GM12873 (cell line): ENCODE measurements around the gene ARRB1.

ENCODE experiments used
- TF ChIP-seq, protein P1 (sequence below): IDR thresholded peaks from 2 replicates; pipeline ENCODE4 v1.5.1; 2012; ENCODE audit warnings: low read depth, mild to moderate bottlenecking, moderate library complexity, low read length, control low read depth; ENCODE audit not compliant: insufficient read depth; ENCODE audit errors: missing control alignments

The ARRB1 gene

DNA sequence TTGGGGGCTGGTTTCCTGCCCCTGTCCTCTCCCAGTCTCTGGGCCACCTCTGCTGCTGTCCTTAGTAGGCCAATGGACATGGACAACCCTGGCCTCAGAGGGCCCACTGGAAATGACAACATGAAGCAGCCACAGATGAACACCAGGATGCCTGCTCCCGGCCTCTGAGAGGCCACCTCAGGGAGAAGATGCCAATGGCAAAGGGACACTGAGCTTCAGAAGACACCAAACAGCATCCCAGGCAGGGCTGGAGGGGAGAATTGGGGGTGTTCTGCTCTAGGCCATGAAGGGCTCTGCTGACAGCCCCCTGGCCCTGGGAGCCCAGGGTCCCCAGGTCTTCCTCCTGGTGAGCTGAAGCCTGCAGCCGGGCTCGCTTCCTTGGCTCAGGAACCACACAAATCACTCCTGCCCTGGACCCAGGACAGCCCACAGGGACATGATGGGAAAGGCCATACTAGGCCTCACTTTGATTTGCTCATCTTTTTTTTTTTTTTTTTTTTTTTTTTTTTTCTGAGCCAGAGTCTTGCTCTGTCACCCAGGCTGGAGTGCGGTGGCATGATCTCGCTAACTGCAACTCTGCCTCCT lies 65.6 kb downstream of the ARRB1 start:
- TF ChIP-seq, protein P1, sequence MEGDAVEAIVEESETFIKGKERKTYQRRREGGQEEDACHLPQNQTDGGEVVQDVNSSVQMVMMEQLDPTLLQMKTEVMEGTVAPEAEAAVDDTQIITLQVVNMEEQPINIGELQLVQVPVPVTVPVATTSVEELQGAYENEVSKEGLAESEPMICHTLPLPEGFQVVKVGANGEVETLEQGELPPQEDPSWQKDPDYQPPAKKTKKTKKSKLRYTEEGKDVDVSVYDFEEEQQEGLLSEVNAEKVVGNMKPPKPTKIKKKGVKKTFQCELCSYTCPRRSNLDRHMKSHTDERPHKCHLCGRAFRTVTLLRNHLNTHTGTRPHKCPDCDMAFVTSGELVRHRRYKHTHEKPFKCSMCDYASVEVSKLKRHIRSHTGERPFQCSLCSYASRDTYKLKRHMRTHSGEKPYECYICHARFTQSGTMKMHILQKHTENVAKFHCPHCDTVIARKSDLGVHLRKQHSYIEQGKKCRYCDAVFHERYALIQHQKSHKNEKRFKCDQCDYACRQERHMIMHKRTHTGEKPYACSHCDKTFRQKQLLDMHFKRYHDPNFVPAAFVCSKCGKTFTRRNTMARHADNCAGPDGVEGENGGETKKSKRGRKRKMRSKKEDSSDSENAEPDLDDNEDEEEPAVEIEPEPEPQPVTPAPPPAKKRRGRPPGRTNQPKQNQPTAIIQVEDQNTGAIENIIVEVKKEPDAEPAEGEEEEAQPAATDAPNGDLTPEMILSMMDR: no peak

DNA sequence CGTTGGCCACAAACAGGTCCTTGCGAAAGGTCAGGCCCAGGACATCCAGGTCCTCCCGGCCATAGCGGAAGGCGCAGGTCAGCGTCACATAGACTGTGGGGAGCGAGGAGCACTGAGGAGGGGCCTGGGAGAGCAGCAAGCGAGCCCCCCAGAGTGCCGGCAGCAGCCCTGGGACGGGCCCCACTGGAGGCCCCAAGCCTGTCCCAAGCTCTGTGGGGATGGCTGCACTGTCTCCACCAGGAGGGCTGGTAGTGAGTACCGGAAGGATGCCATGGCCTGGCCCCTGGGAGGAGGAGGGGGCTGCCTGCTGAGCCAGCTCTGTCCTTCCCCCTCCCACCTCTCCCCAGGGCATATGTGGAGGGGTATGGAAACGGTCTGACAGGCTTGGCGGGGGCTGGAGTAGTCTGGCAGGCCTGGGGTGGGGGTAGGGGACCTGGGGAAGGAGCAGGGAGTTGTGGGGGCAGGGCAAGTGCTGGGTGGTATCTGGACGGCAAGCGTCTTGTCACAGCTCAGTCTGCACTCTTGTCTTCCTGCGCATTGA lies 68.0 kb downstream of the ARRB1 start:
- TF ChIP-seq, protein P1: no peak

DNA sequence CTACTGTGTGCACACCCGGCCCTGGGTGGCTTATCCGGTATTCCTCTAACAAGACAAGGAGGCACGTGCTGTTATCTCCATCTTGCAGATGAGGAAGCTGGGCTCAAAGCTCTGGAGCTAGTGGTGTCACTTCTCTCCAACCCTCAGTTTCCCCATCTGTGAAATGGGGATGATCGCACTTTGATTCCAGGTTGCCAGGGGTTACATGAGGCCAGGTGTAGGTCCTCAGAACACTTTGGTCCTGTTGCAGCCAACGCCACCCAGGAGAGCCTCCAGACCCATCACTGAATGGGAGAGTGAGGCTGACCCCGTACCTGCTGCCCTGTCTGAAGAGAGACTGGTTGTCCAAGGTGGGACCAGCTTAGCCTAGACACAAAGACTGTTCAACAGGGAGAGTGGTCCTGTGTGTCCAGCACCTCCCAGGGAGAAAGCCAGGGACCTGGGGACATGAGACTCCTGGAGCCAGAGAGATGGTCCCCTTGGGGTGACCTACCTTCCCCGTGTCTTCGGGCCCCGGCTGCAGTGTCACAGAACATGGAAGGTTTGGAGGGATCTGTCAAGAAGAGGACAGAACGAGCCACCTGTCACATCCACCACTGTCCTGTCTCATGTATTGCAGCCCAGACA lies 69.9 kb downstream of the ARRB1 start:
- TF ChIP-seq, protein P1: no peak

DNA sequence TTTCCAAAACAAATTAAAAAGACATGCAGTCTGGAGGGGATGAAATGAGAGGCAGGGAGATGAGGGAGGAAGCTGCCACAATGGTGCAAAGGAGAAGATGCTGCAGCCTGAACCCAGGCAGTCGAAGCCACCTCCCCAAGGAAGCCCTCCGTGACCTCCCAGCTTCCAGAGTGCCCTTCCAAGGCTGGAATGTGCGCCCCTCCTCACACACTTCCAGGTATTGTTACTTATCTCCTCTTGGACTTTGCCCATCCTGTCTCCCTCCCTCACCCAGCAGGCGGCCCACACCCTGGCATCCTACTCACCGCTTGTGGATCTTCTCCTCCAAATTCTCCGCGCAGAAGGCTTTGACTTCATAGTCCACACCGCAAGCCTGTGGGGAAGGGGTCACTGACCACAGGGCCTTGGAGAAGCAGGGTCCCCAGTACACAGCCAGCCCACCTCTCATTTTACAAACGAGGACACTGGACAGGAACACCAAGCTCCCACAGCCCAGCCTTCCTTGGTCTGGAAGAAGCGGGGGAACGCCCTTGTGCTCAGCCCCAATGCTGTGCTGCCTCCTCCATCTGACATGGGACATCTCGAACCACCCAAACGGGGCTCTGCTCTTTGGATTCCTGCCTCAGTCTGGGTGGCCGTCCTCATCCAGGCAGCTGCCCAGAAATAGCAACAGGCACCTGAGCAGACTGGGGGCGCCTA lies 70.5 kb downstream of the ARRB1 start:
- TF ChIP-seq, protein P1: no peak

DNA sequence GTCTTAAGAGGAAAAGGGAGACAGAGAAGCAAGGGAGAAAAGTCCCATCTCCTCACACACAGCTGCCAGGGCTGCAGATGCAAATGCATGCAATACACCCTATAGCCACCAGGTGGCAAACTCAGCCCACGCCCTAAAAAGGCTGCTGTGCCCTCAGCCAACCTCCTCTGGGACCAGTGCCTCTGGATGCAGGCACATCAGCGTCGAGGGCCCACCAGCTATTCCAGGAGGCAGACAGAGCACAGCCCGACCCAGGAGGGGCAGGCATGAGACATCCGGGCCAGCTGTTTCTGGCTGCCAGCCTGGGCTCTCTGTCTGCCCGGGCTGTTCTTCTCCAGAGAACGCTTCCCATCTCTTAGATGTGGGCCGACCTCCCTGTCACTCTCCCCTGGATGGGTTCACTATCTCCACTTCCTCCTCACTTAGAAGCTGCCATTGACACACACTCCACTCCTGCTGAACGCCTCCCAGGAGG lies 71.2 kb downstream of the ARRB1 start:
- TF ChIP-seq, protein P1: peak; percentile 98

DNA sequence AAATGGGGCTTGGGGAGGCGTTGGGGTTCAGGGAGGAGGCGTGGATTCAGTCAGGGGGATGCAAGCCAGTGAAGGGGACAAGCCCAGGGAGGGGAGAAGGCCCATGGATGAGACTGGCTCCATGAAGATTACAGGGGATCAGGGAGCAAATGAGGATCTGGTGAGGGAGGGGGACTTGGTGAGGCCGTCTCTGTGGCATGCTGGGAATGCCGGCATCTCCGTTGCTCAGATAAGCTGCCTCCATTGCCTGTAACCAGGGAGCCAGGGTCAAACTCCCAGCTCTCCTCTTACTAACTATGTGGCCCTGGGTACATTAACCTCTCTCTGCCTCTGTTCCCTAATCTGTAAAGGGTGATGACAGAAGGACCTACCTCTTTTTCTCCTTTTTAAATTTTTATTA lies 72.2 kb downstream of the ARRB1 start:
- TF ChIP-seq, protein P1: no peak
